PFSK-1 (cell line): Measurements from ENCODE around the gene MSI2.

Source experiments
- POLR2AphosphoS5 ChIP-seq: IDR thresholded peaks from 2 replicates; pipeline ENCODE4 v1.6.1; 2012; ENCODE audit warnings: low read depth, mild to moderate bottlenecking, control low read depth, low read length, moderate library complexity
- SIN3A ChIP-seq: IDR thresholded peaks from 2 replicates; pipeline ENCODE4 v1.6.1; 2012; ENCODE audit warnings: mild to moderate bottlenecking, low read length, moderate library complexity, borderline replicate concordance; ENCODE audit not compliant: insufficient read depth
- TF ChIP-seq, protein P1 (sequence below), 2 experiments: IDR thresholded peaks; 2 replicates each; pipeline versions ENCODE4 v1.6.1 to v1.8.0; 2011 to 2012; ENCODE audit warnings: low read depth in 2 of 2, low read length in 2 of 2, control low read depth in 1 of 2, inconsistent platforms in 1 of 2, mild to moderate bottlenecking in 1 of 2, moderate library complexity in 1 of 2; ENCODE audit not compliant: insufficient read depth in 1 of 2

- TF ChIP-seq, protein P1, sequence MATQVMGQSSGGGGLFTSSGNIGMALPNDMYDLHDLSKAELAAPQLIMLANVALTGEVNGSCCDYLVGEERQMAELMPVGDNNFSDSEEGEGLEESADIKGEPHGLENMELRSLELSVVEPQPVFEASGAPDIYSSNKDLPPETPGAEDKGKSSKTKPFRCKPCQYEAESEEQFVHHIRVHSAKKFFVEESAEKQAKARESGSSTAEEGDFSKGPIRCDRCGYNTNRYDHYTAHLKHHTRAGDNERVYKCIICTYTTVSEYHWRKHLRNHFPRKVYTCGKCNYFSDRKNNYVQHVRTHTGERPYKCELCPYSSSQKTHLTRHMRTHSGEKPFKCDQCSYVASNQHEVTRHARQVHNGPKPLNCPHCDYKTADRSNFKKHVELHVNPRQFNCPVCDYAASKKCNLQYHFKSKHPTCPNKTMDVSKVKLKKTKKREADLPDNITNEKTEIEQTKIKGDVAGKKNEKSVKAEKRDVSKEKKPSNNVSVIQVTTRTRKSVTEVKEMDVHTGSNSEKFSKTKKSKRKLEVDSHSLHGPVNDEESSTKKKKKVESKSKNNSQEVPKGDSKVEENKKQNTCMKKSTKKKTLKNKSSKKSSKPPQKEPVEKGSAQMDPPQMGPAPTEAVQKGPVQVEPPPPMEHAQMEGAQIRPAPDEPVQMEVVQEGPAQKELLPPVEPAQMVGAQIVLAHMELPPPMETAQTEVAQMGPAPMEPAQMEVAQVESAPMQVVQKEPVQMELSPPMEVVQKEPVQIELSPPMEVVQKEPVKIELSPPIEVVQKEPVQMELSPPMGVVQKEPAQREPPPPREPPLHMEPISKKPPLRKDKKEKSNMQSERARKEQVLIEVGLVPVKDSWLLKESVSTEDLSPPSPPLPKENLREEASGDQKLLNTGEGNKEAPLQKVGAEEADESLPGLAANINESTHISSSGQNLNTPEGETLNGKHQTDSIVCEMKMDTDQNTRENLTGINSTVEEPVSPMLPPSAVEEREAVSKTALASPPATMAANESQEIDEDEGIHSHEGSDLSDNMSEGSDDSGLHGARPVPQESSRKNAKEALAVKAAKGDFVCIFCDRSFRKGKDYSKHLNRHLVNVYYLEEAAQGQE (IDR thresholded peaks at IDR 0.05; ENCODE audit: insufficient read depth in 1 of 2, low read depth in 2 of 2, low read length in 2 of 2) = no peak
- no peak for TF ChIP-seq SIN3A
- TF ChIP-seq POLR2AphosphoS5 = no peak
These were observed 169.1 kb downstream of the MSI2 start for GRCh38 chr17:57425431-57425830.
